Heart right ventricle (tissue), 16 donors: Measurements from ENCODE around the gene KRT28. TPM values are rescaled to one million over a fixed set of nuclear protein-coding genes. Genes with fewer than 3 reads are reported as not detected.

Experiments
- ATAC-seq, 8 donors: fragments of 200-7000 bp; cut with Tn5 transposase; one replicate each; pipeline ENCODE4 v1.9.1; 2020; ENCODE audit warnings: mild to moderate bottlenecking in 8 of 8, moderate library complexity in 8 of 8, moderate number of reproducible peaks in 1 of 8
- DNase-seq, 2 donors: peaks; one replicate each; pipeline ENCODE4 v3.0.0-alpha.2; 2020
- H3K27ac ChIP-seq, 10 donors: fragments of 200-600 bp; sonication (generic) in 2 of 10; one replicate each; pipeline versions ENCODE4 v1.5.0 to v1.8.0; 2020 to 2022; ENCODE audit warnings: mild to moderate bottlenecking in 3 of 10
- H3K27me3 ChIP-seq, 7 donors: fragments of 200-600 bp; one replicate each; pipeline ENCODE4 v1.8.0; 2021 to 2022; ENCODE audit warnings: mild to moderate bottlenecking in 2 of 7
- H3K36me3 ChIP-seq, 9 donors: fragments of 200-600 bp; sonication (generic) in 1 of 9; one replicate each; pipeline versions ENCODE4 v1.5.0 to v1.8.0; 2020 to 2022; ENCODE audit warnings: mild to moderate bottlenecking in 2 of 9
- H3K4me1 ChIP-seq, 9 donors: fragments of 200-600 bp; sonication (generic) in 1 of 9; one replicate each; pipeline versions ENCODE4 v1.5.0 to v1.8.0; 2020 to 2022; ENCODE audit warnings: mild to moderate bottlenecking in 4 of 9
- H3K4me3 ChIP-seq, 10 donors: fragments of 200-600 bp; sonication (generic) in 2 of 10; one replicate each; pipeline versions ENCODE4 v1.5.0 to v1.8.0; 2020 to 2022; ENCODE audit warnings: mild to moderate bottlenecking in 7 of 10, moderate library complexity in 2 of 10
- H3K9me3 ChIP-seq, 11 donors: fragments of 200-600 bp in 10 of 11; sonication (generic) in 2 of 11; one replicate each; pipeline versions ENCODE4 v1.5.0 to v1.8.0; 2013 to 2022; ENCODE audit warnings: mild to moderate bottlenecking in 2 of 11, control low read depth in 1 of 11, moderate library complexity in 1 of 11
- WGBS, 2 donors: extraction: QIAGEN DNeasy Blood & Tissue Kit; methylation state at CpG; one replicate each; pipeline ENCODE4 v1.1.7; 2013; ENCODE audit warnings: inconsistent platforms in 1 of 2; 5-methylcytosine and 5-hydroxymethylcytosine counted together
- intact Hi-C, 10 donors: fragments of 100-400 bp; cut with DNase I; formaldehyde crosslinking; loops; one replicate each; pipeline versions ENCODE4 v1.11.1 to v1.14.2; 2022
- polyA plus RNA-seq, 2 donors: library from polyadenylated mRNA; stranded (reverse); fragments of 200-250 nt; gene quantifications; one replicate each; pipeline ENCODE4 v1.2.3, GENCODE V29; 2013
- total RNA-seq, 10 donors: library from RNA; stranded (reverse); fragmentation: NEBNext Ultra II Directional in 3 of 10; extraction: Animal tissue kit (Norgen Biotek cat#: 25700) in 3 of 10; gene quantifications; one replicate each; pipeline versions ENCODE4 v1.2.1 to v1.2.4, GENCODE V29; 2021 to 2023
- TF ChIP-seq, protein P1 (sequence below), 9 donors: fragments of 200-600 bp; sonication (generic) in 2 of 9; IDR thresholded peaks; one replicate each; pipeline versions ENCODE4 v1.5.0 to v1.8.0; 2021 to 2022; ENCODE audit warnings: antibody characterized with exemption in 9 of 9, mild to moderate bottlenecking in 5 of 9, moderate library complexity in 1 of 9
- donor health status: Arrhythmogenic right ventricular cardiomyopathy.
- donor health status: ischemic (EF 13 %, LVEDD 7.1; RV severe dilation, severe dysfunction).
- donor health status: healthy with polysubstance abuse.
- donor health status: DM: no; HTN: yes; CAD: no.
- donor health status: DM: no; HTN: no; CAD: no.
- donor health status: ischemic (EF 25% LVEDD 6.9; RV normal size, moderate dysfunction).
- donor health status: ischemic (EF 25% LVEDD 5.7; RV mildly dilated, moderate dysfunction).
- donor health status: healthy.
- donor health status: DM: yes; HTN: yes; CAD: no.
- donor health status: Ischemic cardiomyopathy.
- donor health status: ischemic (EF 35%, LVEDD 5.7; RV mildly dilated, moderate dysfunction).
- donor health status: nonischemic (EF 11% LVEDD 7.7; RV severe dilation, severe dysfunction).
- donor health status: DM: yes; HTN: yes; CAD: no.
- donor health status: PGD.
- donor health status: ischemic (EF 29% LVEDD 5.4; RV normal size, mild dysfunction).
- donor health status: nonischemic (EF 23%, LVEDD 6.1; RV moderate dilation, normal function).

Gene KRT28
- total and polyA plus RNA-seq, 12 donors: not detected

DNA sequence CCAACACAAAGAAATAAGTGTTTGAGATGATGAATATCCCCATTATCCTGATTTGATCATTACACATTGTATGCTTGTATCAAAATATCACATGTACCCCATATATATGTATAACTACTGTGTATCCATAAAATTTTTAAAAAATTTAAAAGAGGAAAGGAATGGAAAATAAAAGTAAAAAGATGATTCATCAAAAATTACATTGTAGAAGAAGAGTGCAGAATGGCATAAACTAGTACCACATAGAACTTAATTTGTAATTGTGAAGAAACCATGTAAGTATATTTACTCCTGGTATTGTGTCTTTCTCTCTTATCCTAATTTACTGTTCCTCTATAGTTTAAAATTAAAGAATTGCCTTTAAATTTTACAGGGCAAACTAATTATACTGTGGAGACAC, 34.1 kb upstream of the KRT28 start:
- intact Hi-C loops: no loop called here

DNA sequence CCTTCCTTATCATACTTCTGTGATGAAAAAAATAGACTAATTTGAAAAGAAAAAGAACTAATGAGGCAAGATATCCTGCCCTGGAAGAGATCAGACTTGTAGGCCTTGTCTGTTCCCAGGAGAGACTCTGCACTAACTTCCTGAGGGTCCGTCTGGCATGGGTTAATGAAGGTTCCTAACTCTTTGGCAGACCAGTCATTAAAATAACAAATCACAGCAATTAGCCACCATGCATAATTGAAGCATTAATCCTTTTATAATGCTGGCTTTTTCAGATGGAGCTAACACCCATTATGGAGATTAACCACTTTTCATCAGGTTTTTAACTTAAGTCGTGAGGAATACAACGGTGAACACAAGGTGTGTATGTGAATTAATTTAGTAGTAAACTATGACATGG, 33.1 kb upstream of the KRT28 start:
- ATAC-seq (no peak), DNase-seq (no peak)
- Histone ChIP-seq H3K9me3 (no peaks in the 10 kb centered on the region), H3K27me3 (no peaks in the 10 kb centered on the region), H3K36me3 (peaks cover 0 to 30% (median 0%) of the 10 kb centered on the region in 9 donors), H3K4me1 (peaks cover 0 to 34% (median 10%) of the 10 kb centered on the region in 9 donors), H3K4me3 (no peak overlapping the region), H3K27ac (peak overlapping the region in 5 of 10 donors; percentile 27 to 69 (median 42))
- intact Hi-C loops: no loop called here
- TF ChIP-seq, protein P1, sequence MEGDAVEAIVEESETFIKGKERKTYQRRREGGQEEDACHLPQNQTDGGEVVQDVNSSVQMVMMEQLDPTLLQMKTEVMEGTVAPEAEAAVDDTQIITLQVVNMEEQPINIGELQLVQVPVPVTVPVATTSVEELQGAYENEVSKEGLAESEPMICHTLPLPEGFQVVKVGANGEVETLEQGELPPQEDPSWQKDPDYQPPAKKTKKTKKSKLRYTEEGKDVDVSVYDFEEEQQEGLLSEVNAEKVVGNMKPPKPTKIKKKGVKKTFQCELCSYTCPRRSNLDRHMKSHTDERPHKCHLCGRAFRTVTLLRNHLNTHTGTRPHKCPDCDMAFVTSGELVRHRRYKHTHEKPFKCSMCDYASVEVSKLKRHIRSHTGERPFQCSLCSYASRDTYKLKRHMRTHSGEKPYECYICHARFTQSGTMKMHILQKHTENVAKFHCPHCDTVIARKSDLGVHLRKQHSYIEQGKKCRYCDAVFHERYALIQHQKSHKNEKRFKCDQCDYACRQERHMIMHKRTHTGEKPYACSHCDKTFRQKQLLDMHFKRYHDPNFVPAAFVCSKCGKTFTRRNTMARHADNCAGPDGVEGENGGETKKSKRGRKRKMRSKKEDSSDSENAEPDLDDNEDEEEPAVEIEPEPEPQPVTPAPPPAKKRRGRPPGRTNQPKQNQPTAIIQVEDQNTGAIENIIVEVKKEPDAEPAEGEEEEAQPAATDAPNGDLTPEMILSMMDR (IDR thresholded peaks at IDR 0.05): no peak
- 56 to 58% methylated on average over 3 of the region's 3 CpGs for WGBS, 2 donors

More for the DNA sequence above, 34.1 kb upstream of the KRT28 start:
- Histone ChIP-seq H3K27ac (no peak overlapping the region), H3K36me3 (peaks cover 0 to 30% (median 0%) of the 10 kb centered on the region in 9 donors), H3K4me3 (no peak overlapping the region), H3K4me1 (peaks cover 0 to 24% (median 3%) of the 10 kb centered on the region in 9 donors), H3K27me3 (no peaks in the 10 kb centered on the region), H3K9me3 (no peaks in the 10 kb centered on the region)
- DNase-seq (no peak), ATAC-seq (no peak)
- TF ChIP-seq, protein P1 (IDR thresholded peaks at IDR 0.05): no peak

DNA sequence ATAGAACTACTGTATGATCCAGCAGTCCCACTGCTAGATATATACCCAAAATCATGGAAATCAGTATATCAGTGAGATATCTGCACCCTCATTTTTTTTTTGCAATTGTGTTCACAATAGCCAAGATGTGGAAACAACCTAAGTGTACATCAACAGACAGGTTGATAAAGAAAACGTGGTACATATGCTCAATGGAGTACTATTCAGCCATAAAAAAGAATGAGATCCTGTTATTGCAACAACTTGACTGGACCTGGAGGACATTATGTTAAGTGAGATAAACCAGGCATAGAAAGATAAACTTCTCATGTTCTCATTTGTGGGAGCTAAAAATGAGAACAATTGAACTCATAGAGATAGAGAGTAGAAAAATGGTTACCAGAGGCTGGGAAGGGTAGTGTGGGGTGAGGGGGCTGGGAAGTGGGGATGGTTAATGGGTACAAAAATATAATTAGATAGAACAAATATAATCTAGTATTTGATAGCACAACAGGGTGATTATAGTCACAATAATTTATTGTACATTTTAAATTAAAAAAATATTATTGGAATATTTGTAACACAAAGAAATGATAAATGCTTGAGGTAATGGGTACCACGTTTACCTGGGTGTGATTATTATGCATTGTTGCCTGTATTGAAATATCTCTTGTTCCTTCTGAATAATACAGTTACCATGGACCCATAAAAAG, 30.5 kb upstream of the KRT28 start:
- H3K9me3 ChIP-seq: no peaks in the 10 kb centered on the region
- no peaks in the 10 kb centered on the region for H3K27me3 ChIP-seq
- H3K4me3 ChIP-seq: no peak overlapping the region
- TF ChIP-seq, protein P1 (IDR thresholded peaks at IDR 0.05): no peak
- ATAC-seq (no peak), DNase-seq (no peak)
- 92 to 95% methylated on average over 2 of the region's 2 CpGs for WGBS, 2 donors
- H3K27ac ChIP-seq: peak overlapping the region in 1 of 10 donors; percentile 73
- peaks cover 0 to 20% (median 0%) of the 10 kb centered on the region in 9 donors for H3K36me3 ChIP-seq
- peaks cover 0 to 41% (median 14%) of the 10 kb centered on the region in 9 donors for H3K4me1 ChIP-seq
- intact Hi-C loops: no loop called here

DNA sequence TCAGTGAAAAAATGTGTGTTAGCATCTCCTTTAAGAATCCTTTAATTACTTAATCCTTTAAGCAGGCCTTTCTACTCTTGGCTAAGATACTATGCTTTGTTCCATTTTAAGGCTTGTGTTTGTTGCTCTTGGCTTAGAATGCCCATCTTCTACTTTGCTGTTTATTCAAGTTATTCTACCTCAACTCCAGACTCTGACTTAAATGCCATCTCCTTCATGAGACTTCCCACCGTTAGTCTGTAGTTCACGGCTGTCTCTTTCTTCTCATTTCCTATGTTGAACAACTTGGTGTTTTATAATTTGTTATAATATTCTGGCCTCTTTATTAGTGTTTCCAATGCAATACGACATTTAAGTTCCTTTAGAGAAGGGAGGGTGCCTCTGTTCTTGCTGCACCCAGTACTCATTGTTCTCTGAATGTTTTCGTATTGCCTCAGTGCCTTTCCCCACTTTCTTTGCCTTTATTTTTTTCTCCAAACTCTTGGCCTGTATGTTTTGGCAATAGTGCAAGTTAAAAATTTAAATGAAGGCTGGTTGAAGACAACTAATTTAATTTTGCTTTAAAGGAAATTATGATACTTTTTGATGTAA, 28.8 kb upstream of the KRT28 start:
- peak overlapping the region; percentile 42 to 75 (median 50) for H3K27ac ChIP-seq
- 55 to 67% methylated on average over 4 of the region's 4 CpGs for WGBS, 2 donors
- ATAC-seq (peak in 6 of 8 donors; percentile 61 to 92 (median 64)), DNase-seq (no peak)
- no peak overlapping the region for H3K4me3 ChIP-seq
- intact Hi-C loops: loop anchor here in 1 of 10 donors (10.0 kb wide), 1 partner anchor 64 kb away; no protein-coding TSS in a partner anchor
- H3K36me3 ChIP-seq: peaks cover 0 to 7% (median 0%) of the 10 kb centered on the region in 9 donors
- no peaks in the 10 kb centered on the region for H3K9me3 ChIP-seq
- H3K27me3 ChIP-seq: no peaks in the 10 kb centered on the region
- TF ChIP-seq, protein P1 (IDR thresholded peaks at IDR 0.05): no peak
- peaks cover 0 to 40% (median 14%) of the 10 kb centered on the region in 9 donors for H3K4me1 ChIP-seq
